Natural killer cell (primary cell): ENCODE data around the gene SNAPC1. TPM values are rescaled to one million over a fixed set of nuclear protein-coding genes. Genes with fewer than 3 reads are reported as not detected.

Experiments used
- ATAC-seq, 3 donors: fragments of 150-1000 bp in 2 of 3; fragments of 200-7000 bp in 1 of 3; cut with Tn5 transposase; 1 replicate in 1 of 3; 2 replicates in 2 of 3; pipeline ENCODE4 v1.10.0; 2021; ENCODE audit warnings: mild to moderate bottlenecking in 2 of 3, moderate library complexity in 2 of 3
- DNase-seq, 2 donors: peaks; one replicate each; pipeline versions ENCODE4 v3.0.0 to v3.0.0-alpha.2; 2013 to 2021; ENCODE audit warnings: mixed read lengths in 1 of 2
- H3K27ac ChIP-seq: one replicate; pipeline ENCODE4 v1.5.1; 2013; ENCODE audit warnings: mild to moderate bottlenecking, low read length
- H3K27me3 ChIP-seq: one replicate; pipeline ENCODE4 v1.6.1; 2013; ENCODE audit warnings: low read length; ENCODE audit not compliant: control insufficient read depth, insufficient read depth
- H3K36me3 ChIP-seq: one replicate; pipeline ENCODE4 v1.6.1; 2013; ENCODE audit warnings: low read length; ENCODE audit not compliant: control insufficient read depth, insufficient read depth
- H3K4me1 ChIP-seq: one replicate; pipeline ENCODE4 v1.6.1; 2013; ENCODE audit warnings: low read length; ENCODE audit not compliant: control insufficient read depth, insufficient read depth
- H3K4me3 ChIP-seq: one replicate; pipeline ENCODE4 v1.5.1; 2013; ENCODE audit warnings: low read length
- H3K9me3 ChIP-seq: one replicate; pipeline ENCODE4 v1.6.1; 2013; ENCODE audit warnings: low read length; ENCODE audit not compliant: control insufficient read depth, insufficient read depth
- H3K27ac Mint-ChIP-seq, 2 donors: one replicate each; pipeline ENCODE4 v1.8.0; 2022; ENCODE audit warnings: mild to moderate bottlenecking in 2 of 2, mixed read lengths in 2 of 2, moderate library complexity in 1 of 2
- H3K27me3 Mint-ChIP-seq, 2 donors: one replicate each; pipeline ENCODE4 v1.8.0; 2022; ENCODE audit warnings: low read depth in 2 of 2, mixed read lengths in 2 of 2
- H3K36me3 Mint-ChIP-seq: one replicate; pipeline ENCODE4 v1.8.0; 2022; ENCODE audit warnings: mixed read lengths
- H3K4me1 Mint-ChIP-seq, 2 donors: one replicate each; pipeline ENCODE4 v1.8.0; 2022; ENCODE audit warnings: mixed read lengths in 2 of 2
- H3K4me3 Mint-ChIP-seq: one replicate; pipeline ENCODE4 v1.8.0; 2022; ENCODE audit warnings: mild to moderate bottlenecking, moderate library complexity, mixed read lengths
- H3K9me3 Mint-ChIP-seq, 2 donors: one replicate each; pipeline ENCODE4 v1.8.0; 2022; ENCODE audit warnings: mixed read lengths in 2 of 2
- WGBS: methylation state at CpG from one replicate; pipeline ENCODE4 v1.1.7; 2013; ENCODE audit warnings: missing lambda C conversion rate; ENCODE audit not compliant: insufficient coverage; 5-methylcytosine and 5-hydroxymethylcytosine counted together
- intact Hi-C: fragments of 100-400 bp; cut with micrococcal nuclease; formaldehyde crosslinking; loops from one replicate; pipeline ENCODE4 v1.14.2; 2022
- total RNA-seq, 4 donors: library from RNA; stranded (reverse); fragments of 120-200 nt in 1 of 4; gene quantifications; one replicate each; pipeline versions ENCODE4 v1.2.3 to v1.2.4, GENCODE V29; 2013 to 2022
- TF ChIP-seq, protein P1 (sequence below): fragments of 200-600 bp; IDR thresholded peaks from one replicate; pipeline ENCODE4 v1.8.0; 2022; ENCODE audit warnings: antibody characterized with exemption

The SNAPC1 gene
- total RNA-seq, 3 donors from 2014 or later (not counting 1 experiment from before 2014, with no cell fraction given): 2.2 to 2.4 (median 2.2) TPM

DNA sequence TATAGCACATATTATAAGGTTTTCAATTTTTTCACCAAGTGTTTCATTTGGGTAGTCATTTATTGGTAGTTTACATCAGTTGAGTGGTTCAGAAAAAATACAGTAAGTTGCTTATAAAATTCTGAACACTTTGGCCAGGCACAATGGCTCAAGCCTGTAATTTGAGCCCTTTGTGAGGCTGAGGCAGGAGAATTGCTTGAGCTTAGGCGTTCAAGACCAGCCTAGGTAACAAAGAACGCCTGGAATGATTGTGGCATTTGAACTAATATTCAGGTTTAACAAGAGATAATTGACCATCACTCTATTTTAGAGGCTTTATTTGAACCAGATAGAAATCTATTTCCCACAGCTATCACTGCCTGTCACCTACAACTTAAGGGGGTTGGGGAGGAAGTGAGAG, 44.2 kb upstream of the SNAPC1 start:
- DNase-seq (no peak), ATAC-seq (no peak)
- Mint-ChIP-seq H3K4me3 (no peak overlapping the region), H3K27me3 (no peaks in the 10 kb centered on the region), H3K27ac (peak overlapping the region in 1 of 2 donors; percentile 87), H3K9me3 (no peaks in the 10 kb centered on the region), H3K4me1 (peaks cover 47 to 49% of the 10 kb centered on the region in 2 donors), H3K36me3 (no peaks in the 10 kb centered on the region)
- no peak overlapping the region for H3K27ac ChIP-seq
- no peaks in the 10 kb centered on the region for H3K27me3 ChIP-seq
- no peak overlapping the region for H3K4me3 ChIP-seq
- peaks cover 18% of the 10 kb centered on the region for H3K36me3 ChIP-seq
- TF ChIP-seq, protein P1, sequence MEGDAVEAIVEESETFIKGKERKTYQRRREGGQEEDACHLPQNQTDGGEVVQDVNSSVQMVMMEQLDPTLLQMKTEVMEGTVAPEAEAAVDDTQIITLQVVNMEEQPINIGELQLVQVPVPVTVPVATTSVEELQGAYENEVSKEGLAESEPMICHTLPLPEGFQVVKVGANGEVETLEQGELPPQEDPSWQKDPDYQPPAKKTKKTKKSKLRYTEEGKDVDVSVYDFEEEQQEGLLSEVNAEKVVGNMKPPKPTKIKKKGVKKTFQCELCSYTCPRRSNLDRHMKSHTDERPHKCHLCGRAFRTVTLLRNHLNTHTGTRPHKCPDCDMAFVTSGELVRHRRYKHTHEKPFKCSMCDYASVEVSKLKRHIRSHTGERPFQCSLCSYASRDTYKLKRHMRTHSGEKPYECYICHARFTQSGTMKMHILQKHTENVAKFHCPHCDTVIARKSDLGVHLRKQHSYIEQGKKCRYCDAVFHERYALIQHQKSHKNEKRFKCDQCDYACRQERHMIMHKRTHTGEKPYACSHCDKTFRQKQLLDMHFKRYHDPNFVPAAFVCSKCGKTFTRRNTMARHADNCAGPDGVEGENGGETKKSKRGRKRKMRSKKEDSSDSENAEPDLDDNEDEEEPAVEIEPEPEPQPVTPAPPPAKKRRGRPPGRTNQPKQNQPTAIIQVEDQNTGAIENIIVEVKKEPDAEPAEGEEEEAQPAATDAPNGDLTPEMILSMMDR: no peak
- intact Hi-C loops: loop anchor here (2.0 kb wide), 1 partner anchor 47 kb away; no protein-coding TSS in a partner anchor
- peaks cover 17% of the 10 kb centered on the region for H3K4me1 ChIP-seq
- H3K9me3 ChIP-seq: no peaks in the 10 kb centered on the region
- WGBS: 80% methylated on average over 2 of the region's 2 CpGs

DNA sequence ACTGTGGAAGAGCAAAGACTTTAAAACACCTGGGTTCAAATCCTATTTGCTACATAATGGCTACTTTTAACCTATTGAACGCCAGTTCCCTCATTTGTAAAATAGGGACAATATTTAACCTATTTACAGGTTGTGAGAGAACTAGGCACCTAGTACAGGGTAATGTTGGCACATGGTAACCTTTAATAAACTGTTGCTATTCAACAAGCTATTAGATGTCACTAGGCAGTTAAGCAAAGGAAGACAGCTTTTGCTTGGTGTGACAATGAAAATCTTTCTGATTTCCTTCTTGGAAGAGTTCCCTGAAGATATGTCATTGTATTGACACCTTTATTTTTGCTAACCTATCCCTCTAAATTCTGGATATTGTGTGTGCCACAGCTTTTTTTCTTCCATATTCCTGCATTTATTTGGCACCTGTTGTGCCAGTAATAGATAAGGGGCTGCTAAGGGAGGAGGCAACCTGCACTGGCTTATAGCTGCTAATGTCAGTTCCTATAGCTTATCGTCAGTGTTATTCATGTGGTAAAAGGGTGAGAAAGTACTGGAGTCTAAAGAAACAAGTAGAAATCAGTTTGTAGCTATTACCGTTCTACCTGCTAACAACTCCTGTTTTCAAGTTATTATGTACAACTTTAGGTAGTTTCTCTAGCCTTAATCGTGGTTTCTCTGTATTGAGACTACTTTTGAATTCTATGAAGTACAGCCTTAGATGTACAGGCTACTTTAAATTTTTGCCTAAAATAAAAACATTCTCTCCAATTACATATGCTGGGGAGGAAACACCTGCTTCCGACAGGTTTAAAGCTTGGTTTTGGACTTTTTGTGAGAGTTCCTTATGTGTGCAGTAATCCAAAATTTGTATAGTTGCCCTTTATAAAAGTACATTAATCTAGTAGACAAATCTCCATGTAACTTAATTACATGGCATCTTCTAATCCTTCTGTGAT, 42.6 kb upstream of the SNAPC1 start:
- Mint-ChIP-seq H3K4me3 (peak overlapping the region; percentile 76), H3K9me3 (no peaks in the 10 kb centered on the region), H3K27me3 (no peaks in the 10 kb centered on the region), H3K4me1 (peaks cover 39 to 44% of the 10 kb centered on the region in 2 donors), H3K36me3 (peaks cover 5% of the 10 kb centered on the region), H3K27ac (peak overlapping the region; percentile 76 to 87)
- WGBS: 17% methylated on average over 1 of the region's 5 CpGs
- Histone ChIP-seq H3K9me3 (no peaks in the 10 kb centered on the region), H3K36me3 (peaks cover 26% of the 10 kb centered on the region), H3K4me3 (no peak overlapping the region), H3K27ac (peak overlapping the region; percentile 42), H3K27me3 (no peaks in the 10 kb centered on the region), H3K4me1 (peaks cover 13% of the 10 kb centered on the region)
- TF ChIP-seq, protein P1: no peak
- intact Hi-C loops: loop anchor here (2.0 kb wide), 1 partner anchor 49 kb away; no protein-coding TSS in a partner anchor
- DNase-seq (peak in 1 of 2 donors; percentile 60), ATAC-seq (peak; percentile 87 to 91 (median 90))

DNA sequence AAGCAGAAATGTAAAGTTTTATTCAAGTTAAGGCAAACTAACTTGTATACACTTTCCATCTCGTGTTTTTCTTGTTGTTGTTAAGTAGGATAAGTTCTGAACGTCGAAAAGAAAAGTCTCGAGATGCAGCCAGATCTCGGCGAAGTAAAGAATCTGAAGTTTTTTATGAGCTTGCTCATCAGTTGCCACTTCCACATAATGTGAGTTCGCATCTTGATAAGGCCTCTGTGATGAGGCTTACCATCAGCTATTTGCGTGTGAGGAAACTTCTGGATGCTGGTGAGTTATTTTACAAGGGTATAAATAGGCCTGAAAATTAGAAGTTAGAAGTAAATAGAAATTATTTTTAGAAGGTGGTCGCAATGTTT, 41.9 kb upstream of the SNAPC1 start:
- H3K4me3 ChIP-seq: no peak overlapping the region
- no peaks in the 10 kb centered on the region for H3K27me3 Mint-ChIP-seq
- peaks cover 44 to 49% of the 10 kb centered on the region in 2 donors for H3K4me1 Mint-ChIP-seq
- H3K27ac ChIP-seq: peak overlapping the region; percentile 42
- no peaks in the 10 kb centered on the region for H3K9me3 Mint-ChIP-seq
- no peaks in the 10 kb centered on the region for H3K9me3 ChIP-seq
- WGBS: 18% methylated on average over 7 of the region's 9 CpGs
- H3K4me1 ChIP-seq: peaks cover 13% of the 10 kb centered on the region
- H3K27ac Mint-ChIP-seq: peak overlapping the region; percentile 76 to 87
- H3K36me3 Mint-ChIP-seq: peaks cover 11% of the 10 kb centered on the region
- TF ChIP-seq, protein P1: no peak
- H3K27me3 ChIP-seq: no peaks in the 10 kb centered on the region
- DNase-seq (peak in 1 of 2 donors; percentile 39), ATAC-seq (peak in 1 of 3 donors; percentile 14)
- peak overlapping the region; percentile 76 for H3K4me3 Mint-ChIP-seq
- H3K36me3 ChIP-seq: peaks cover 31% of the 10 kb centered on the region
- intact Hi-C loops: no loop called here
